H1 (cell line): ENCODE results near the gene SIK2. TPM values are rescaled to one million over a fixed set of nuclear protein-coding genes. Genes with fewer than 3 reads are reported as not detected.

Experiments used
- CTCF ChIA-PET: fragments of 300-600 bp; sonication (Branson Sonifier 250); formaldehyde crosslinking; loops from one replicate; lab custom pipeline; 2021; ENCODE audit not compliant: partially characterized antibody; lab: Charles Lee
- POLR2A ChIA-PET: fragments of 300-600 bp; sonication (Branson Sonifier 250); formaldehyde crosslinking; loops from one replicate; lab custom pipeline; 2021; ENCODE audit warnings: inconsistent platforms; ENCODE audit not compliant: partially characterized antibody; lab: Charles Lee
- DNase-seq, 2 experiments: peaks; one replicate each; pipeline versions ENCODE4 v3.0.0 to v3.0.0-alpha.2; 2010 to 2022; ENCODE audit warnings: low spot score in 2 of 2, low read depth in 1 of 2, mixed read lengths in 1 of 2
- FAIRE-seq: peaks from 2 replicates; lab custom pipeline; 2011; peaks lifted over from hg19 to GRCh38; lab: Jason Lieb, UNC
- H2AFZ ChIP-seq: 2 replicates; pipeline ENCODE4 v1.8.1; 2012; ENCODE audit warnings: low read length, inconsistent platforms
- H2AK5ac ChIP-seq: 2 replicates; pipeline ENCODE4 v1.6.1; 2013; ENCODE audit warnings: low read depth, low read length
- H2BK120ac ChIP-seq: replicated peaks from 2 replicates; pipeline ENCODE3; 2013; ENCODE audit warnings: low read depth, low read length, inconsistent platforms
- H2BK12ac ChIP-seq: 2 replicates; pipeline ENCODE4 v1.6.1; 2013; ENCODE audit warnings: low read depth, low read length
- H2BK15ac ChIP-seq: 2 replicates; pipeline ENCODE4 v1.6.1; 2013; ENCODE audit warnings: low read length
- H2BK20ac ChIP-seq: 2 replicates; pipeline ENCODE4 v1.6.1; 2013; ENCODE audit warnings: low read length
- H2BK5ac ChIP-seq: 2 replicates; pipeline ENCODE4 v1.6.1; 2013; ENCODE audit warnings: low read depth, low read length
- H3K14ac ChIP-seq: 2 replicates; pipeline ENCODE4 v1.6.1; 2013; ENCODE audit warnings: inconsistent platforms; ENCODE audit not compliant: insufficient read length
- H3K18ac ChIP-seq: 2 replicates; pipeline ENCODE4 v1.6.1; 2013; ENCODE audit warnings: low read length; ENCODE audit errors: extremely low read depth
- H3K23ac ChIP-seq: 2 replicates; pipeline ENCODE4 v1.6.1; 2013; ENCODE audit warnings: inconsistent platforms; ENCODE audit not compliant: insufficient read length
- H3K23me2 ChIP-seq: 2 replicates; pipeline ENCODE4 v1.6.1; 2013; ENCODE audit warnings: low read depth, low read length
- H3K27ac ChIP-seq: 2 replicates; pipeline ENCODE4 v1.6.1; 2011; ENCODE audit warnings: low read depth, low read length, inconsistent platforms
- H3K27me3 ChIP-seq, 4 experiments: replicated peaks in 1 of 4; 1 replicate in 1 of 4; 2 replicates in 3 of 4; pipeline versions ENCODE4 v1.6.1 to v1.8.1; 2011 to 2013; ENCODE audit warnings: low read length in 3 of 4, mild to moderate bottlenecking in 3 of 4, inconsistent platforms in 2 of 4, mixed read lengths in 2 of 4, moderate library complexity in 1 of 4; ENCODE audit not compliant: control insufficient read depth in 3 of 4, insufficient read depth in 3 of 4; ENCODE audit errors: extremely low read depth in 1 of 4
- H3K36me3 ChIP-seq, 4 experiments: 2 replicates each; pipeline versions ENCODE4 v1.6.1 to v1.8.1; 2011 to 2013; ENCODE audit warnings: mild to moderate bottlenecking in 4 of 4, low read length in 3 of 4, moderate library complexity in 2 of 4, control low read depth in 1 of 4, inconsistent platforms in 1 of 4; ENCODE audit not compliant: insufficient read depth in 4 of 4, control insufficient read depth in 2 of 4
- H3K4ac ChIP-seq: replicated peaks from 2 replicates; pipeline ENCODE3; 2013; ENCODE audit warnings: low read length, low read depth, mixed read lengths, inconsistent platforms; ENCODE audit not compliant: insufficient read length
- H3K4me1 ChIP-seq, 4 experiments: replicated peaks in 1 of 4; 1 replicate in 1 of 4; 2 replicates in 3 of 4; pipeline versions ENCODE4 v1.6.1 to v1.8.1; 2011 to 2013; ENCODE audit warnings: low read length in 3 of 4, inconsistent platforms in 2 of 4, mixed read lengths in 1 of 4; ENCODE audit not compliant: insufficient read depth in 4 of 4, control insufficient read depth in 3 of 4
- H3K4me2 ChIP-seq, 2 experiments: 2 replicates each; pipeline versions ENCODE4 v1.6.1 to v1.8.1; 2011 to 2013; ENCODE audit warnings: low read depth in 2 of 2, low read length in 2 of 2, control low read depth in 1 of 2, inconsistent platforms in 1 of 2, mild to moderate bottlenecking in 1 of 2; ENCODE audit not compliant: insufficient read depth in 1 of 2
- H3K4me3 ChIP-seq, 4 experiments: fragments of 200-600, 300-600 bp in 1 of 4; sonication (generic), shearing (Covaris generic), sonication (Bioruptor Twin) in 1 of 4; 2 replicates each; pipeline versions ENCODE4 v1.5.1 to v1.8.1; 2011 to 2016; ENCODE audit warnings: low read length in 4 of 4, low read depth in 3 of 4, control low read depth in 2 of 4, inconsistent platforms in 2 of 4, mild to moderate bottlenecking in 2 of 4, mixed read lengths in 1 of 4, moderate library complexity in 1 of 4; ENCODE audit not compliant: insufficient read depth in 2 of 4; ENCODE audit errors: extremely low read depth in 1 of 4
- H3K56ac ChIP-seq: replicated peaks from 2 replicates; pipeline ENCODE3; 2013; ENCODE audit warnings: low read depth, mild to moderate bottlenecking, mixed read lengths, low read length, inconsistent platforms; ENCODE audit not compliant: insufficient read length
- H3K79me1 ChIP-seq: 2 replicates; pipeline ENCODE4 v1.6.1; 2013; ENCODE audit warnings: low read depth, low read length, control low read depth
- H3K79me2 ChIP-seq, 2 experiments: 2 replicates each; pipeline versions ENCODE4 v1.6.1 to v1.8.1; 2012 to 2013; ENCODE audit warnings: low read length in 2 of 2, mild to moderate bottlenecking in 2 of 2, inconsistent platforms in 1 of 2; ENCODE audit not compliant: insufficient read depth in 2 of 2, control insufficient read depth in 1 of 2
- H3K9ac ChIP-seq, 4 experiments: replicated peaks in 1 of 4; 1 replicate in 1 of 4; 2 replicates in 3 of 4; pipeline versions ENCODE4 v1.6.1 to v1.8.1; 2011 to 2013; ENCODE audit warnings: low read depth in 3 of 4, low read length in 3 of 4, control low read depth in 2 of 4, mild to moderate bottlenecking in 2 of 4, moderate library complexity in 2 of 4, inconsistent platforms in 1 of 4; ENCODE audit errors: extremely low read depth in 1 of 4
- H3K9me3 ChIP-seq, 2 experiments: 2 replicates each; pipeline versions ENCODE4 v1.6.1 to v1.8.1; 2012 to 2013; ENCODE audit warnings: mild to moderate bottlenecking in 2 of 2, moderate library complexity in 2 of 2, control low read depth in 1 of 2, inconsistent platforms in 1 of 2, low read depth in 1 of 2, low read length in 1 of 2, mixed read lengths in 1 of 2; ENCODE audit not compliant: insufficient read depth in 2 of 2
- H4K20me1 ChIP-seq, 2 experiments: replicated peaks in 1 of 2; 2 replicates each; pipeline versions ENCODE3 to v1.8.1; 2011 to 2013; ENCODE audit warnings: inconsistent platforms in 2 of 2, low read length in 2 of 2, mild to moderate bottlenecking in 1 of 2; ENCODE audit not compliant: insufficient read depth in 2 of 2, control insufficient read depth in 1 of 2
- H4K5ac ChIP-seq: 2 replicates; pipeline ENCODE4 v1.6.1; 2013; ENCODE audit warnings: low read length, low read depth, mixed read lengths, inconsistent platforms; ENCODE audit not compliant: insufficient read length
- H4K8ac ChIP-seq: 2 replicates; pipeline ENCODE4 v1.8.0; 2013; ENCODE audit warnings: mild to moderate bottlenecking, moderate library complexity, low read length, inconsistent platforms; ENCODE audit not compliant: insufficient read depth; ENCODE audit errors: extremely low read depth
- H4K91ac ChIP-seq: replicated peaks from 2 replicates; pipeline ENCODE3; 2013; ENCODE audit warnings: low read length, mixed read lengths, inconsistent platforms; ENCODE audit not compliant: insufficient read length
- EGR1 ChIP-seq: IDR thresholded peaks from 2 replicates; pipeline ENCODE4 v1.6.1; 2011; ENCODE audit warnings: low read depth, low read length, borderline replicate concordance
- NANOG ChIP-seq: IDR thresholded peaks from 2 replicates; pipeline ENCODE4 v1.6.1; 2011; ENCODE audit warnings: low read length, low read depth, mild to moderate bottlenecking, inconsistent platforms; ENCODE audit not compliant: insufficient read depth, poor library complexity, severe bottlenecking
- SIN3A ChIP-seq, 2 experiments: IDR thresholded peaks in 1 of 2; conservative IDR thresholded peaks in 1 of 2; 2 replicates each; pipeline ENCODE4 v1.6.1; 2011 to 2012; ENCODE audit warnings: low read length in 2 of 2, improper control_type of control experiment in 1 of 2, low read depth in 1 of 2, mild to moderate bottlenecking in 1 of 2
- SRF ChIP-seq: IDR thresholded peaks from 2 replicates; pipeline ENCODE4 v1.6.1; 2011; ENCODE audit warnings: mild to moderate bottlenecking, low read depth, low read length, moderate library complexity
- WGBS, 2 experiments: shearing (Covaris generic) in 1 of 2; methylation state at CpG; one replicate each; pipeline versions ENCODE4 v1.1.6 to v1.1.7; 2013 to 2015; ENCODE audit warnings: low lambda C conversion rate in 2 of 2, mixed read lengths in 2 of 2, inconsistent platforms in 1 of 2, low coverage in 1 of 2, missing lambda C conversion rate in 1 of 2; ENCODE audit not compliant: insufficient replicate concordance in 2 of 2, insufficient coverage in 1 of 2, insufficient read length in 1 of 2; ENCODE audit errors: extremely low coverage in 1 of 2, missing lambda C conversion rate in 1 of 2; 5-methylcytosine and 5-hydroxymethylcytosine counted together
- polyA plus RNA-seq, 7 experiments: library from polyadenylated mRNA; depleted of rRNA in 3 of 7; stranded (reverse) in 5 of 7; unstranded in 2 of 7; fragments of >200 nt in 5 of 7; fragments of 200-250 nt in 2 of 7; gene quantifications; 1 replicate in 5 of 7; 2 replicates in 1 of 7; 4 replicates in 1 of 7; pipeline versions ENCODE4 v1.2.1 to v1.2.3, GENCODE V29; 2011 to 2013; ENCODE audit warnings: missing spikeins in 2 of 7, mixed read lengths in 2 of 7
- total RNA-seq: library from RNA; stranded (reverse); fragmentation: NEBNext Ultra II Directional; extraction: Animal tissue kit (Norgen Biotek cat#: 25700); gene quantifications from 2 replicates; pipeline ENCODE4 v1.2.1, GENCODE V29; 2021

Gene SIK2
- total and polyA plus RNA-seq, 2 of the 8 experiments (the other 6 are each of a cell fraction or from before 2014, with no cell fraction given) = 8.8 to 11.2 TPM

GRCh38 chr11:111765320-111765983 lies 163.2 kb downstream of the SIK2 start:
- Histone ChIP-seq H4K91ac (no peak overlapping the region), H3K79me2 (peaks cover 0 to 25% of the 10 kb centered on the region in 2 experiments; a peak in 2 of 4 replicates), H3K4me1 (peaks cover 0 to 5% (median 3%) of the 10 kb centered on the region in 4 experiments; a peak in 4 of 7 replicates), H3K27me3 (no peaks in the 10 kb centered on the region), H3K56ac (peak overlapping the region; percentile 95), H3K23me2 (peaks cover 6% of the 10 kb centered on the region), H2AK5ac (no peak overlapping the region), H3K4me3 (peak overlapping the region; percentile 83 to 97 (median 91)), H2BK12ac (no peak overlapping the region), H3K9ac (peak overlapping the region; percentile 74 to 91 (median 81)), H3K23ac (no peak overlapping the region), H3K18ac (peak overlapping the region; percentile 35; the same call in 1 of the 2 replicates), H3K14ac (no peak overlapping the region), H2BK5ac (peak overlapping the region; percentile 91; the same call in 1 of the 2 replicates), H3K4ac (no peak overlapping the region), H3K27ac (peak overlapping the region; percentile 79; the same call in 1 of the 2 replicates), H4K8ac (peak overlapping the region; percentile 94), H2BK15ac (no peak overlapping the region), H3K4me2 (peak overlapping the region; percentile 84 to 88), H3K36me3 (peaks cover 0 to 35% (median 18%) of the 10 kb centered on the region in 4 experiments; a peak in 6 of 8 replicates), H2BK20ac (no peak overlapping the region), H2BK120ac (no peak overlapping the region), H3K79me1 (no peaks in the 10 kb centered on the region; the same call in 1 of the 2 replicates), H2AFZ (no peak overlapping the region), H4K20me1 (peaks cover 2 to 3% of the 10 kb centered on the region in 2 experiments), H4K5ac (peak overlapping the region; percentile 100), H3K9me3 (no peaks in the 10 kb centered on the region)
- POLR2A ChIA-PET = interaction anchor here (0.9 to 4.0 kb wide), 16 partner anchors 9 to 201 kb away, joined by 3 to 25 read pairs (median 4); no protein-coding TSS in a partner anchor
- CTCF ChIA-PET = interaction anchor here (0.8 to 11.4 kb wide), 8 partner anchors 12 to 162 kb away, joined by 3 to 106 read pairs (median 4); no protein-coding TSS in a partner anchor
- peak; percentile 79 for TF ChIP-seq EGR1
- TF ChIP-seq SIN3A (conservative IDR thresholded peaks at IDR 0.05 in 1 of 2, IDR thresholded peaks at IDR 0.05 in 1 of 2; ENCODE audit: low read depth in 1 of 2, low read length in 2 of 2) = 0 out of 4 replicates have a peak, but pooled peaks of 1 of the 2 experiments have one; percentile 16
- TF ChIP-seq NANOG = peak; percentile 78
- TF ChIP-seq SRF = no peak
- WGBS, 2 experiments = 3% methylated on average over 28 of the region's 28 CpGs; no CpG with 5 or more reads in 1 of the 2 experiments
- FAIRE-seq (no peak), DNase-seq (peak in 1 of 2 experiments; percentile 15)
